Activated CD8-positive, alpha-beta memory T cell treated with anti-CD3 and anti-CD28 coated beads for 36 hours (primary cell): Measurements from ENCODE around the gene MLN. TPM values are rescaled to one million over a fixed set of nuclear protein-coding genes. Genes with fewer than 3 reads are reported as not detected.

Experiments used
- CTCF ChIA-PET: fragments of 350-600 bp; sonication (Branson Sonifier 250); formaldehyde crosslinking; loops from one replicate; lab custom pipeline; 2021; ENCODE audit warnings: antibody characterized with exemption; lab: Charles Lee
- POLR2A ChIA-PET: fragments of 350-600 bp; sonication (Branson Sonifier 250); formaldehyde crosslinking; loops from one replicate; lab custom pipeline; 2021; ENCODE audit warnings: antibody characterized with exemption; lab: Charles Lee
- total RNA-seq, 2 experiments: library from RNA; stranded (reverse); gene quantifications; one replicate each; pipeline ENCODE4 v1.2.3, GENCODE V29; 2021

MLN gene, protein sequence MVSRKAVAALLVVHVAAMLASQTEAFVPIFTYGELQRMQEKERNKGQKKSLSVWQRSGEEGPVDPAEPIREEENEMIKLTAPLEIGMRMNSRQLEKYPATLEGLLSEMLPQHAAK
- total RNA-seq, result not detected

DNA sequence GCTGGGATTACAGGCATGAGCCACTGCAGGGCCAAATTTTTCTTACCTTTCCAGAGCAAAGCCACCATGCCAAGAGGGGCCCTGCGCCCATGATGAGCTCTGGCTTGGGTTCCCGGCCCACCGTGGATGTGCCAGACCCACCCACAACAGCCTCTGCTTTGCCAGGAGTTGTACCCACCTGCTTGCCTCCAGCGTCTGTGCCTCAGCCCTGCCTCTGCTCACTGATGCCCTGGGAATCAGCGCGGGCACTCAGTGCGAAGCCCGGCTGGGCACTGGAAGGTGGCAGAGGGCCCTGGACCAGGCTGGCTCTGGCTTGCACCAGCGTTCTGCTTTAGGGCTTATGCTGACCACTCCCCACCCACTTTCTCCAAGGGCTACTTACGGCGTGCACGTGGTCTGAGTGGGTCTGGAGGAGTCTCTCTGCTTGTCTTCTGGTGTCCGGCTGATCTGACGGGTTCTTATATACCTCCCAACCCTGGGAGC is at the start of gene MLN:
Gene MLN (minus strand): TSS at position 433 of the 483 bp plus-strand sequence. CDS start 2,840 bp downstream, outside the sequence.
- POLR2A ChIA-PET, result no interaction called here
- CTCF ChIA-PET, result no interaction called here

DNA sequence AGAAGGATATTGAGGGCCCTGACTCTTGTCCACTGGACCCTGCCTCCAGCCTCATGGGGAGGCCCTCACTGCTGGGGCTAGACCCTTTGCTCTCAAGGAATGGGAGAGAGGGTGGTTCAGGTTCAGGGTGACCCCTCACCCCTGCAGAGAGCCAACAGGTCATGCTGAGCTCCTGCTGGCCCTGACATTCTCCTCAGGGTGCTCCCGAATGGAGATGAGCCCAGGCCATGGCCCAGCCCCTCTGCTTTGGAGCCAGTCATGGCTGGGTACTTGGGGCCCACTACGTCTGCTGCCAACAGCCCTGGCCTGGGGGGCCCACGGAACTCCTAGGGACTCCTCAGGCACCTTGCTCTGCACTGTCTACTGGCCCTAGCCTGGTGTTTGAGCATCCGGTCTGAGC is 49.2 kb upstream of the MLN start:
- ChIA-PET POLR2A (no interaction called here), CTCF (no interaction called here)

DNA sequence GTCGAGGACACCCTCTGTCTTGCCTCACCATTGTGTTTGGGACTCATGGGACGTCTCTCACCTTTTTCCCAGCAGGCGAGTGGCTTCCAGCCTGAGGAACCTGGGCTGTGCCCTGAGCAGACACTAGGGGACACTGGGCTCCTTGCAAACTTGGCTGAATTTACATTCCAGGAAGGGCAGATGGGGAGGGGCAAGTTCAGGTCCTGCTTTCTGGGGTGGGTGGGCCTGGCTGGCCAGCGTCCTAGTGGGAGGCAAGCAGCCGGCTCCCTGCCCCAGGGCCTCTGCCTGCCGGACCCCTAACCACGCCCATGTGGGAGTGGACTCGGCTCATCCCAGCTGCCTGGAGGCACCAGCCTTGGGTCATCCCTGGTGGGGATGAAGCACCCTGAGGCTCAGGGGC is 48.2 kb upstream of the MLN start:
- POLR2A ChIA-PET, result no interaction called here
- CTCF ChIA-PET, result no interaction called here

DNA sequence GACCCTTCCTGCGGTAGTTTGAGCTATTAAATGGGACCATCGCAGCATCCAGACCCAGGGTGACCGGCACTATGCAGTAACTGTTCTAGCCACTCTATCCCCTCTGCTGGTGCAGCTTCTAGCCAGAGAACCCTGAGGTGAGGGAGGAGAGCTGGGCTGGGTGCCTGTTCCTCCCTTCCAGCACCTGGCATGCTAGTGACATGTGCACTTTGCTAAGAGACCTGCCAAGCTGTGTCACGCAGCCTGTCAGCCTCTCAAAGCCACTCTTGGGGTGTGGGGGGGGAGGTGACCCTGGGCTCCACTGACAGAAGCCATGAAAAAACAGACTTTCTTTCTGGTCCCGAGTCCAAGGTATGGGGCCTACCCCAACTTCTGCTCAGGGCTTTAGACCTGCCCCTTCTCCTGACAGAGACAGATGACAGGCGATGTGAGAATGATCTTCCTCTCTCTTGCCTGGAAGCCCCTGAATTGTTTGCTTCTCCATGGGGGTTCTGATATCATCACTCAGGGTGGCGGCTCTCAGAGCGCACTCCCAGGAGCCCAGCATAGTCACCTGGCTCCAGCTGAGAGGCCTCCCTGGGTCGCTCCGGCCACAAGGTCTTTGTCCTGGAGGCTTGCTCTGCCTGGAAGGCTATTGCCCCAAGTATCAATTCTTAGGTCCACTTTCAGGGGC is 47.2 kb upstream of the MLN start:
- ChIA-PET CTCF (no interaction called here), POLR2A (no interaction called here)

DNA sequence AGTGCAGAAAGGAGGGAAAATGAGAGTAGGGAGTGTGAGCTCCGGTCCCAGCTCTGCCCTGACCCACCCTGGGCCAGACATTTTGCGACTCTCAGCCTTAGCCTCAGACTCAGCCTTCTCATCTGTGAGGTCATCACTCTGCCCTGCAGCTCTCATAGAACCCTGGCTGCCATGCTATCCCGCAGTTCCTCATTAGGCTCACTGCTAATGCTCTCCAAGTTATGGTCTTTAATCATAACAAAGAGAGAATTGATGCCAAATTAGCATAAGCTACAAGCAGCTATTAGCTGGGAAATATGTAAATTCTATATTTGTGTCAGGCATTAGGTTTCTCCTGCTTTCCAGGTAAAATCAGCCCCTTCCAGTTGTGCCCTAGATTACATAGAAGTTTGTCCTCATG is 46.5 kb upstream of the MLN start:
- CTCF ChIA-PET, result no interaction called here
- POLR2A ChIA-PET, result no interaction called here

DNA sequence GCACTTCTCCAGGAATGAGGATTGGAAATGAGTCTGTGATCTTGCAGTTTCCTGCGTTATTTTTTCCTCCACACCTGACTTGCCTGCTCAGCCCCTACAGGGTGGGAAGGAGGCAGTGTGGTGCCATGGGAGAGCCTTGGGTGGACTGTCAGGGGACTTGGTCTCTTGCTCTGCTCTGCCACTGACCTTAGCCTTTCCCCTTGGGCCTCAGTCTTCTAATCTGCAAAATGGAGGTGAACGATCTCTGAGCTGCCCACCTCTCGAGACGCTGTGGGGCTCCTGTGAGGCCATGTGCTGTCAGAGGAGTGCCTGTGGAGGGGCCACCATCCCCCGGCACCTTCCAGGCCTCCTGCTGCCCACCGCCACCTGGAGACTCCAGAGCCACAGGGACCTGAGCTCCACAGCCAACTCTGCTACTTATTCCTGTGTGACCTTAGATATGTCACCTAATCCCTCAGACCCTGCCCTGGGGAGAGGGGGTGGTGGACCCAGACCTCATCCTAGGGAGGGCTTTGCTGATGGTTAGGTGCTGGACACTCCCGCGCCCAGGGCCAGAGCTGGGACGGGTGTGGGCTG is 45.8 kb upstream of the MLN start:
- ChIA-PET POLR2A (no interaction called here), CTCF (interaction anchor here (1.1 to 1.3 kb wide), 2 partner anchors 55 to 79 kb away, joined by 3 read pairs; no protein-coding TSS in a partner anchor)

DNA sequence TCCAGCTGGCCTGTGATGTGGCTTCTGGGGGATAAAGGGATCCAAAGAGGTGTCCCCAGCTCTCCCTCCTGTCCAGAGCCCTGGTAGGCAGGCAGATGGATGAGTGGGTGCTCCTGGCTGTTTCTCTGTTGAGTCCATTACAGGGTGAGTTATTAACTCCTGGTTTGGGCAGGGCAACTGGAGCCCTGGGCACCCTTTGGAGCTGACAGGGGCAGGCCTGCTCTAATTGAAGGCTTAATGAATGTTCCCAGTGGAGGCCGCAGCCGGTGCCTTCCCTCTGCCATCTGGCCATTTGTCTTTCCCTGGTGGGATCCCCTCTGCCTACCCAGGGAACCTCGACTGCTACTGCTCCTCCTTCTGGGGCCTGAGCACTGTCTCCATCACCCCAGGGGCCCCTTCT is 44.7 kb upstream of the MLN start:
- ChIA-PET POLR2A (no interaction called here), CTCF (interaction anchor here (1.1 to 1.3 kb wide), 3 partner anchors 30 to 77 kb away, joined by 3 read pairs; no protein-coding TSS in a partner anchor)

DNA sequence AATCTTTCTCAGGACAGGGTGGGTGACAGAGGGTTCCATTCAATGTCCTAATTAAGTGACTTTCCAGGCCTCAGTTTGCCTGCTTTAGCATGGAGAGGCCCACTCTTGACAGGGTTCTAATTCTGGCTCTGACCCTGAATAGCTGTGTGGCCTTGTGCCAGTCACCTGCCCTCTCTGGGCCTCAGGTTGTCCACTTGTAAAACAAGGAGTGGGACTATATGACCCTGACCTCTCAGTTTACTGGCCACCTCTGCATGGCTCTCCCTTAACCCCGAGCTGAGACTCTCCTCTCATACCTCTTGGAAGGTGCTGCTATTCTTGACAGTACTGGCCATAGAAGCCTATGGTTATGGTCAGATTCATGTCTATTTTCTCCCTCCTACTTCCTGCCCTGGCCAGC is 44.1 kb upstream of the MLN start:
- POLR2A ChIA-PET, result no interaction called here
- CTCF ChIA-PET, result interaction anchor here (1.1 kb wide), 1 partner anchor 31 kb away, joined by 3 read pairs; no protein-coding TSS in a partner anchor

DNA sequence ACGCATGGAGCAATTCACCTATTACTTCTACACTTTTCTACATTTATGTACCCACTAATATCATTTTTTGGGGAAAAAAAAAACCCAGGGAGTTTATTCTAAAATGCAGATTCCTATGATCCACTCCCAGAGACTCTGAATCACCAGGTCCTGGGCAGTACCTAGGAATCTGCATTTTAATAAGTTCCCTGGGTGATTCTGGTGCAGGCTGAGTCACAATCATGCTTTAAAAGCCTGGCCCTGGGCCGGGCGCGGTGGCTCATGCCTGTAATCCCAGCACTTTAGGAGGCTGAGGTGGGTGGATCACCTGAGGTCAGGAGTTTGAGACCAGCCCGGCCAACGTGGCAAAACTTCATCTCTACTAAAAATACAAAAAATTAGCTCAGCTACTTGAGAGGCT is 43.3 kb upstream of the MLN start:
- ChIA-PET CTCF (no interaction called here), POLR2A (interaction anchor here (0.5 kb wide), 1 partner anchor 1463 kb away, joined by 4 read pairs; no protein-coding TSS in a partner anchor)

DNA sequence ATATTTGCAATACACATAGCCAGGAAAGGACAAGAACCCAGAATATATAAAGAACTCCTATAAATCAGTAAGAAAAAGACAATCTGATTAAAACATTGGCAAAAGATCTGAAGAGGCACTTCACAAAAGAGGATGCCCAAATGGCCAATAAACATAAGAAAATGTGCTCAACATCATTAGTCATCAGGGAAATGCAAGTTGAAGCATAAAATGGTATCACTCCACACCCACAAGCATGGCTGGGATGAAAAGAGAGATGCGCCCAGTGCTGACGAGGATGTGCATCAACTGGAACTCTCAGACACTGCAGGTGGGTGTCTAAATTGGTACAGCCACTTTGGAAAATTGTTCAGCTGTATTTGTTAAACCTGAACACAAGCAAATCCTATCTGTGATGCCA is 42.4 kb upstream of the MLN start:
- CTCF ChIA-PET, result no interaction called here
- POLR2A ChIA-PET, result no interaction called here

DNA sequence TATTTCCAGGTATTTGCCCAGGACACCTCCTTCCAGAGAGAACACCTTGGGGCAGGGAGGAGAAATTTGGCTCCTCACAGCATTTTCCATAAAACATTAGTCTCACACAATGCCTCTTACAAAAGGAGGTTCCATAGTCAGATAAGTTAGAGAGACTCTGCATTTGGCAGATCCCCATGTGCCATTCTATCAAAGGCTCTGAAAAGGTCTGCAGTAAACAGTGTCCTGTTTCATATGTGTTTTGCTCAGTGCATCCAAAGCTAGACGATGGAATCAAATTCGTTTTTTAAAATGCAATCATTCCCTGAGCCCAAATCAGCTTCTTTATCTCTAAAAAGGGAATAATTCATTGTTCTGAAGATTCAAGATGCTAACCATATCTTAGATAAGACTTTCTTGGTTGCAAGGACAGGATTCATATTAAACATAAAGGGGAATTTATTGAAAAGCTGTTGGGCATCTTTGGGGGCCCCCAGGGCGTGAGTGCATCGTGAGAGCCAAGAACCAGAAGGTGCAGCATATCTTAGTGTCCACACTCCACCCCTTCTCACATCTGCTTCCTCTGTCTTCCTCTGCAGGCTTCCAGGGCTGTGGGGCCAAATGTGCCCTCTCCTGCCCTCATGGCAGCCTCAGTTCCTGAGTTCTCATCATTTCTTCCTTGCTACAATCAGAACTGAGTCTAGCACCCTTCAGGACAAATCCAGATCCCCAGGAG is 41.4 kb upstream of the MLN start:
- CTCF ChIA-PET, result no interaction called here
- POLR2A ChIA-PET, result no interaction called here

DNA sequence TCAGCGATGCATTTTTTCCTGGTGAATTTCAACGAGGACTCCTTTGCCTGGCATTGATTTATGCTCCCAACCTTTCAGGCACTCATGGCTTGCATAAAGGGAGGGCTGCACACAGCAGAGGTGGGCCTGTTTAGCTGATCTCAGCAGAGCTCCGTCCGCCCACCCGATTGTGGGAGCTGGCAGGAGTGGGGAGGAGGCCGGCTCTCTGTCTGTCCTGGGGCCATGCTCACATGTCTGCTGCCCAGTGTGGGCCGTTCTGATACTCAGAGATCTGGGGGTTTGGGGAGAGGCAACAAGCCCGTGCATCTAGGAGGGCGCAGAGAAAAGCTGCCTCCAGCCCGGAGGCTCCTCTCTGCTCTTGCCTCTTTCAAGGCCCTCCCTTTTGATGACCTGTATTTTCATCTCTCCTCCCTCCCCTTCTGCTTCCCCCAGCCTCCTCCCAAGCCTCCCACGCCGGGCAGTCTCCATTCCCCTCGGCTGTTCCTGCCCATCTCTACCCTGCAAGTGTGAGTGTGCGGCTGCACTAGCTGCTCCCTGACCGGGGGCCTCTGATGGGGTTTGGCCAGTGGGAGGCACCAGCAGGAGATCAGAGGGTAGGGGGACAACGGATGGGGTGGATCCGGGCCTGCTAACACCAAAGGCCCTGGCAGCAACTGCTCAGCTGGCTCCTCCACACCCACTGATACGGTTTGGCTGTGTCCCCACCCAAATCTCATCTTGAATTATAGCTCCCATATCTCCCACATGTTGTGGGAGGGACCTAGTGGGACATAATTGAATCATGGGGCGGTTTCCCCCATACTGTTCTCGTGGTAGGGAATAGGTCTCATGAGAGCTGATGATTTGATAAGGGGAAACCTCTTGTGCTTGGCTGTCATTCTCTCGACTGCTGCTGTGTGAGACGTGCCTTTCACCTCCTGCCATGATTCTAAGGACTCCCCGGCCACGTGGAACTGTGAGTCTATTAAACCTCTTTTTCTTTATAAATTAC is 39.6 kb upstream of the MLN start:
- ChIA-PET POLR2A (no interaction called here), CTCF (no interaction called here)

DNA sequence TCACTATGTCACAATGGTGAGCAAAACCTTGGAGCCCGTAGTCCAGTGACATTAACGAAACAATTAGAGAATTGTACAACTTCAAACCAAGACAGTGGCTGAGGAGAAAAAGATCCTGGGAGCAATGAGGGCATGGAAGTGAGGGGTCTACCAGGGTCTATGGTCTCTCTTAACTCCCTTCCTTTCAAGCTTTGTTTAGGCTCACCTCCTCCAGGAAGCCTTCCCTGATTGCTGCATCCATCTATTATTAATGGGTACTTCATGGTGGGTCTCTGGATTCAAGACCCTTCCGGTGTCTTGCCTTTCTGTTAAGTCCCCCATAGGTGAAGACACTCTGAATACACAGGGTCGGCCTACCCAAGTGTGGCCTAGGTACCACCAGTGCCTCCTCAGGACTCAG is 38.1 kb upstream of the MLN start:
- POLR2A ChIA-PET, result no interaction called here
- CTCF ChIA-PET, result interaction anchor here (0.9 kb wide), 1 partner anchor 187 kb away, joined by 3 read pairs; no protein-coding TSS in a partner anchor

DNA sequence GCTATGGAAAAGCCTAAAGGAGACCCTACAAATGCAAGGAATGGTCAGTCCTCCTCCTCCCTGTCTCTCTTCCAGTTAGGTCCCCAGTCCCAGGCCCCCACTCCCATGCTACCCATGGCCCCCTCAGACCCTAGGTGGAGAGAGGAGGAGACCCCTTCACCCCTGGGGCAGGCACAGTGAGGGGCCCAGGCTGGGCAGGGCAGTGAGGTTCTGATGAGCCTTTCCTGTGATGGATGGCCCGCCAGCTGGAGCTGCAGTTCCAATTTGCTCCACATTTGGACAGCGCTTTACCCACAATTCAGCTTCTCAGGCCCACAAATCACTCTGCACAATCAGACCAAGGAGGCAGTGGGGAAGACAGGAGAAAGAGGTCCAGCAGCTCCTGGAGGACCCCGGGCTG is 37.3 kb upstream of the MLN start:
- POLR2A ChIA-PET, result no interaction called here
- CTCF ChIA-PET, result interaction anchor here (0.9 to 1.7 kb wide), 3 partner anchors 15 to 187 kb away, joined by 3 to 8 read pairs (median 6); no protein-coding TSS in a partner anchor

DNA sequence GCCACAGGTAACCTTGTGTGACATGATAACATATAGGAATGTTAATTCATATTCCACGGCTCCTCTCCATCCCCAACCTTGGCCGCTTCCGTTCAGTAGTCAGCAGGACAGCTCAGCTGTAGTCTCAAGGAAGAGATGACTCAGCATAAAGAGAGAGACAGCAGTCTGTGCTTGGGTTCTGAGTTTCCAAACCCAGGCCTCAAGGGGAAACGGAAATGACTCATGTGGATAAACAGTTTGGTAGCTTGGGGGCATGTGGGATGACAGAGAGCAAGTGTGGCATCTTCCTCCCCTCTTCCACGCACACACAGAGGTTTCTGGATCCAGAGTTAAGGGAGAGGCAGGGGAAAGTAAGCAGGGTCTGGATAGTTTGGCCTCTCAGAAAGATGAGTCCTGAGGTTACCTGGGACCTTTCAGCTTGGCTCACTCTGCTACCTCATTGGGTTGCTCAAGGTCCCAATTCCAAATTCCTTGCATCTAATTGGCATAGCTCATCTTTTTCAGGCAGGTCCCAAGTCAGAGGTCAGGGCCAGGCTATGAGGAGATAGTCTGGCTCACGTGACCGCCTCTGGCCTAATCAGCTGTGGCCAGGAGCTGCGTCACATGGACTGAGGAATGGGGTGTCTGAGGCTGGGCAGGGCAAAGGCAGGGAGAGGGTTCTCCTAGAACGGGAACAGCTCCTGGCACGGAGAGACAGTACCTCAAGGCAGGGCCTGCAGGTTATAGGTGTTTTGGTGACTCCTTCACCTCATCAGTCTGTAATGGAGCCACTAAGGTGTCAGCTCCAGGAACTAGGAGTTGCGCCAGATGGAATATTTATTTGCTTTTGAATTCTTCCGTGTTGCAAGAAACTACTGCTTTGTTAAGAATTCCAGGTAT is 36.5 kb upstream of the MLN start:
- CTCF ChIA-PET, result interaction anchor here (1.2 to 1.7 kb wide), 3 partner anchors 16 to 69 kb away, joined by 5 to 8 read pairs (median 6); no protein-coding TSS in a partner anchor
- POLR2A ChIA-PET, result interaction anchor here (0.9 to 1.0 kb wide), 2 partner anchors 16 to 21 kb away, joined by 4 read pairs; no protein-coding TSS in a partner anchor

DNA sequence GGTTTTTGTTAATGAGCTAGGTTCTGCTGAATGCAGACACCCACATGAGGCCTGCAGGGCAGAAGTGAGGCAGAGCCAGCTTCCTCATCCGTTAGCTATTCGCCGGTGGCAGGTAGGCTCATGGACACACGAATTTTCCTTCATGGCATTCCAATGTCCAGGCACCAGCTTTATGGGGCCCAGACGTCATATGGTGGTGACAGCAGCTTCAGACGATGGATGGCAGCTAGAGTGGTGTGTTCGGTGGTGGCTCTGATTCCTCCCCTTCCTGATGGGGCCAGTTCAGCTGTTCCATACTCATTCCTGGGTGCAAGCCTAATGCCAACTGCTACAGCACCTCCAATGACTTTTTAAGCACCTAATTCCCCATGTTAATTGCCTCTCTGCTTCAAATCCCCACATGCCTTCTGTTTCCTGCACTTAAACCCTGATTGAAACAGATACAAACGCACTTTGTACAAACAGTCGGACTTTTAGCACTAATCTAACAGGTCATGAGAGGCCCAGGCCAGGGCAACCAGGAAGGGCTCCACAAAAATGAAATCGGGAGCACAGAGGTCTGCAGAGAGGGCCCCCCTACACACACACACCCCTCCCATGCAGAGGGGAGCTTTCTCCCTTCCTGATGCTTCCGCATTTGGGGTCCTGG is 35.7 kb upstream of the MLN start:
- CTCF ChIA-PET, result interaction anchor here (1.0 to 1.7 kb wide), 4 partner anchors 17 to 128 kb away, joined by 3 to 8 read pairs (median 4); partner anchors contain the start of gene UQCC2
- POLR2A ChIA-PET, result interaction anchor here (0.9 to 1.0 kb wide), 2 partner anchors 17 to 22 kb away, joined by 4 read pairs; no protein-coding TSS in a partner anchor

DNA sequence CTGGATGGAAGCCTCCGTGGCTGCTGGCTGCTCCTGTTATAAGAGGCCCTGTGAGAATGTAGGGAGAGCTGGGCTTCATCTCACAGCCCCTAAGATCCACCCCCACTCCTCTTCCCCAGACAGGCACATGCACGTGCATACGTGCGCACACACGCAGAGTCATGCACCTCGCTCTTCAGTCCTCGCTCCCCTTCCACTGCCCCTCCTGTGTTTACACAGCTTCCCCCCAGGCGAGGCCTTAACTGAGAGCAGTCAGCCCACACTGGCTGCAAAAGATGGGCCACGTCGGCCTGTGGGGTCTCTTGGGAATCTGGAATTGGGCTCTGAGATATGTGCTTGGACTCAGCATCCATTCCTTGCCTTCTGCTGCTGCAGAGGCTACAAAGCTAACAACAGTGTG is 35.2 kb upstream of the MLN start:
- CTCF ChIA-PET, result interaction anchor here (1.0 to 1.2 kb wide), 3 partner anchors 26 to 127 kb away, joined by 3 to 5 read pairs (median 3); partner anchors contain the start of gene UQCC2
- POLR2A ChIA-PET, result no interaction called here
